NCI-H146 (cell line): ENCODE results near the gene MTR.
"Not testable (repeated sequence)": the region's sequence is repeated elsewhere in the genome, so short reads cannot be mapped to it uniquely, and the experiment has no call there.

Source experiments
- DNase-seq: peaks from one replicate; lab custom pipeline; 2025; lab: John Stamatoyannopoulos, UW

The MTR gene

DNA sequence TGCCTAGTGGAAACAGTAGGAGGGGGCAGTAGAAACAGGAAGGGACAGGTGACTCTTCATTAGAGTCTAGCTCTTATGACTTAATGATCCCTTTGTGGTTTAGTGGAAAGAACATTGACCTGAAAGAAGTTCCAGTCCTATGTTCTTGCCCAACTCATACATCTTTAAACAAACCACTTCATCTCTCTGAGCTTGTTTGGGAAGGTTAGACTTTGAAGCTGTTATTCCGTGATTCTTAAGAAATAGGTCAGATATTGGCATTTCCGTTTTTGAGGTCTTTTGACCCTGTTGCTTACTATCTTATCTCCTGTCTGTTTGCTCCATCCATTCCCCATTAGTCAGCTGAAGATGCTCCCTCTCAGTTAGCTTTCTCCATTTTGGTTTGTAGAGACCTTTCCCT, 38.5 kb downstream of the MTR start:
- no peak for DNase-seq

DNA sequence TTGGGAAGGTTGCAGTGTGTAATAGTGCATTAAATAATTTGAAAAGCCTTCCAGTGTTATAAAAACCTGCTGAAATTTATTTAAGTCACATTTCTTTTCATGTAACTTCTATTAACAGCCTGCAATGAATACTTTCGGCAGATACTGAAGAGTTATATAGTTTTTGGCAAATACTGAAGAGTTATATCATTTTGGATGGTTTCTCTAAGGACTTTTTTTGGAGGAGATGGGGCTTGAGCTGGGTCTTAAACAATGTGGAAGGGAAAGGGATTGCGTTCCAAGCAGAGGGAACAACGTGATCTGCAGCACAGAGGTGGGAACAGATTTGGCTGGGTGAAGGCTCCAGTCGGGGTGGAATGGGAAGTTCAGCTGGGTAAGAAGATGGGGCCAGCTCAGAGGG, 39.8 kb downstream of the MTR start:
- no peak for DNase-seq

DNA sequence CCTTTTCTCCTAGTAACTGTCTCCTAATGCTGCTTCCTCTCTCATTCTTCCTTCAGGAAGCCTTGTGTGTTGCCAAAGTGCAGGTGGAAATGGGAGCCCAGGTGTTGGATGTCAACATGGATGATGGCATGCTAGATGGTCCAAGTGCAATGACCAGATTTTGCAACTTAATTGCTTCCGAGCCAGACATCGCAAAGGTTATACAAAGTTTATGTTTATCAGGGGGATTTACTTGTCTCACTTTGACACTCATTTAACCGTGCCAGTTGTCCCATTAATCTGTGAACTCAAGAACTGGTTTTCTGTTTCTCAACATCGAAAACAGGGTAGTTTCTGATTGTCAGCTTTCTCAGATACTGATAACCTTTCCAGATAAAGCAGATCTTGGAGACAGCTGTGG, 40.4 kb downstream of the MTR start:
- no peak for DNase-seq

DNA sequence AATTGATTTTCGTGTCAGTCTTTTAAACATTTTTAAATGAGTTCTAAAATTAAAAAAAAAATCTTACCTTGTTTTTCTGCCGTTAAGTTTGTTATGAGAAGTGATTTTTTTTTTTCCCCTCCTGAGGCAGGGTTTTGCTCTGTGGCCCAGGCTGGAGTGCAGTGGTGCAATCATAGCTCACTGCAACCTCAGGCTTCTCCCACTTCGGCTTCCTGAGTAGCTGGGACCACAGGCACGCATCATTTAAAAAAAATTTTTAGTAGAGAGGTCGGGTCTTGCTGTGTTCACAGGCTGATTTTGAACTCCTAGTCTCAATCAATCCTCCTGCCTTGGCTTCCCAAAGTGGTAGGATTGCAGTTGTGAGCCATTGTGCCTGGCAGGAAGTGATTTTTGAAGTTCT, 41.1 kb downstream of the MTR start:
- no peak for DNase-seq

DNA sequence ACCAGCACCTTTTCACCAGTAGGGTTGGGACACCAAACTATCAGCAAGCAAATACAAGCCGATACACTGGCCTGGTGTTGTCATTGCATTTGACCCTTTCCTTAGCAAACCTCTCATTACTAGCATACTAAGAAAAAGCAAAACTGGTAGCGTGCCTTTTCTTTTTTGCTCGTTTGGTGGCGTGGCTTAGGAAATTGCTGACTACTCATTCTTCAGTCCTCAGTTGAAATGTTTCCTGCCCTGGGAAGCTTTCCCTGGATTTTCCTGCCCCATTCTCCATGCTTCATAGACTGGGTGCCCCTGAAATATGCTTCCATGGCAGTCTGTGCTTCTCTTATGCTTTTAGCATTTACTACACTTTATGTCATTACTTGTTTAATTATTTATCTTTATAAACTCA, 42.0 kb downstream of the MTR start:
- DNase-seq = no peak

DNA sequence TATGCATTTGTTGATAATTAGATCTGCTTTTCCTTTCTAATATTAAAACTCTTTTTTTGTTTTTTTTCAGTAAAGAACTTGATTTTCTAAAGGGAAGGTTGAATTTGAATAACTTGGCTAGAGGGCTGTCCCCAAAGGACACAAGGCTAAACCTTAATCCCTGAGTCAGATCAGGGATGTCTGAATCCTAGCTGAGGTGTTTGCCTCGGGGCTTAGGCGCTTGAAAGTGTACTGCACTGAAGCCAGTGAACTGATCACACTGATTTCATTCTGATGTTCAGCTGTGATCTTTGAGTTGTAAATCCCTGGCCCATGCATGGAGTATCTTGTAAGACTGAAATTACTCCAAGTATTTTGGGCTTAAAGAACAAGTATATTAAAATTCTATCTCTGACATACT, 42.8 kb downstream of the MTR start:
- no peak for DNase-seq

DNA sequence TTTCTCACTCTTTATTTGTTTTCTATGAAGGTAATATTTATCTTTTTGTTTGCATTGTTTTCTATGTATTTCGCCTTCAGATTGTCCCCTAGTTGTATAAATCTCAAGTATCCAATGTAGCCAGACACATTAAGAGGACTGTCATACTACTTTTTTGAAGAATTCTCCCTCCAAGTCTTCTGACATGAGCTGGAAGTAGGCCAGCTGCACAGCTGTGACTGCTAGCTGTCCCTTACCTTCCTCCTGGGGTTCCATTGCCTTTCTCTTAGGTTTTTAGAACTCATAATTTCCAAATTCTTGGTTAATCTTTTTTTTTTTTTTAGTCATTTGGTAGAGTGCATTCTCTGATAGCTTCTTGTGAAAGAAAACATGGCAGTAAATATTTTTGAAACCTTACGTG, 46.2 kb downstream of the MTR start:
- no peak for DNase-seq

DNA sequence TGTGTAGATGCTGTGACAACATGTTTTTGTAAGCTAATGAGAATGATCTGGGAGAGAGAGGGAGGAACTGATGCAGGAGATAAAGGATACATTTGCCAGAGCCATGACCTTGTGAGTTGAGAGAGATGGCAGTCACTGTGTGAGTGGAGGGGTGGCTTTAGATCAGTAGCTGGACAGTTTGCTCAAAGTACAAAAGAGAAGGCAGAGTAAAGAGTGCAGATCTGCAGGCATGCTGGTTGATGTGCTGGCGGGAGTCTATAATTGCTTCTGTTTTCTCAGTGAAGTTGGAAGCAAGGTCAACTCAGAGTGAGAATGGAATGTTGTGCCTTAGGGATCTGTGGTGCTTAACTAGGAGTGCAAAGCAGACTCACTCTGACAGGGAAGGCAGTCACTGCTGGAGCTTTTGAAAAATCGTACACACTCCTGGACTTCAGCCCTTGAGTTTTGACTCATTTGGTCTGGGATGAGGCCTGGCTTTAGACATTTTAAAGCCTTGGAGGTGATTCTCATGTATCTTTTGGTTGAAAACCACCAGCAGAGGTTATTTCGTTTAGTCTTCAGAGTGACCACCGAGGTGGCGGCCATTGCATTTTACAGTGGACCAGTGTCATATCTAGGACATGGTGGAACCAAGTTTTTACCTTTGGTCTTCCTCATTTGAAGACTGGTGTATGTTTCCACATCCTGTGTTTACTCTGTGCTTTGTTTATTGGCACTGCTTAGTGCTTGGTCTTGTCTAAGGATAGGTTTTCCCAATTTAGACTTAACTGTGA, 49.6 kb downstream of the MTR start:
- no peak for DNase-seq

DNA sequence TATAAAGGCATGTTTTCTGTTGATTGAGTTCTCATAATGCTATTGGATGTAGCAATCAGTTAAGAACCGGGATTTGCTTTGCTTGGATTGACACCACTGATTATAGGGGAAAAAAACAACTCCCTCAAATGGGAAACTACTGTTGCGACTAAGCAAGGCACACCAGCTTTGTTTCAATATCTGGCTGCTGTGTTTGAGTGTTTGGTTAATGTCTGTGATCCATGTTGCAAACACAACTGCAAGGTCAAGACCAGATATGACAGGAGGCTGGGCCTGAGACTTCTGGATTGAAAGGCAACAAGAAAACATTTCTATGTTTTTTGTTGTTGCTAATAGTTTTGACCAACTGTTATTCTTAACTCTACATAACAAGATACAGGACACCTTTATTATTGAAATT, 50.7 kb downstream of the MTR start:
- no peak for DNase-seq

DNA sequence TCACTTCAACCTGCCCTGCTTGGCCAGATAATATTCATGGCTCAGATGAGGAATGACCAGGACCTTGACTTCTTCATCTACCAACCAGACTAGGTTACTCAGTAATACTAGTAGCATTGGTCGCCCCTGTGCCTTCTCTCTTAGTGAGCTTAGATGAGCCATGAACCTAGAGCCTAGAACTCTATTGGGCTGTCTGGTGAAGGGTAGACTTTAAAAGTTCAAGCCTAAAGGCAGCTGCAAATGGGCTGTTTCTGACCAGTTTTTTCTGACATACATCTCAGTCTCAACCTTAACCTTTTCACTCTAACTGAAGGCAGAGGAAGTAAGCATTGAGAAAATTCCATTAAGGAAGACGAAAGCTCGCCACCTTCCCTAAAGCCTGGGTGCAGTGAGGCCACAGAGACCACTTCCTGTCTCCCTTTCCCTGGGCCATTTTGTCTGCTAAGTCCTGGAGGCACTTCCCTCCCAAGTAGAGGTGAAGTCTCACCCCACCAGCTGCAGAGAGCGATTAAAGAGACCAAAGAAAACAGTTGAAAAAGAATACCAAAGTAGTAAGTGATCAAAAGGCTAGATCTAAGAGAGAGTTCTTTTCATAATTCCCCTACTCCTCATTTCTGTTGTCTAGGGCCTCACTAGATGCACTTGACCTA, 53.3 kb downstream of the MTR start:
- no peak for DNase-seq

DNA sequence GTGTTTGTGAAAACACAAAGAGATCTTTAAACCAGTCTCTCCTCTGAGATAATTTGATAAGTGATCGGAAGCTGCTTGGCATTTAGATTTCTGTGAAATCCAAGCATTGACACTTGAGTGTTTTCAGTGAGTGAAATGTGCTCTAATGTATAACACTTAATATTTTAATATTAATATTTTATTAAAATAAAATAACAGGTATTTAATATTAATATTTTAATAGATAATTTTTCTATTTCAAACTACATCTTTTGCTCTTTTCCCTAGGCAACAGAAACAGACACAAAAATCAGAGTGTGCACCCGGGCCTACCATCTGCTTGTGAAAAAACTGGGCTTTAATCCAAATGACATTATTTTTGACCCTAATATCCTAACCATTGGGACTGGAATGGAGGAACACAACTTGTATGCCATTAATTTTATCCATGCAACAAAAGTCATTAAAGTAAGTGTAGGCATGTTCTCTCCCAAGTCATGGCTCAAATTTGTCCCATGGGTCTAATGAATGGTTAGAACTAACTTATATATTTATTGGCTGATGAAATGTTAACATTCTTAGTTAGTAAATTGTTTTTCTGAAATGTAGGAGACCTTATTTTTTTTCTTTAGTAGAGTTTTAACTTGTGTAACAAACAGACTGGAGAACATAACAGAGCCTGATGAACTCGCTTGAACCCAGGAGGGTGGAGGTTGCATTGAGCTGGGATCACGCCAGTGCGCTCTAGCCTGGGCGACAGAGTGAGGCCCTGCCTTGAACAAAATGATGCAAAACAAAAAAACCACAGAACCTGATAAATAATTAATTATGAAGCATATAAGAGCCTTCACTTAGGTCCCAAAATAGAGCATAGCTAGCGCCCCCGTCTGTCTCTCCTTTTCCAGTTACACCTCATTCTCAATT, 55.2 kb downstream of the MTR start:
- DNase-seq = no peak

DNA sequence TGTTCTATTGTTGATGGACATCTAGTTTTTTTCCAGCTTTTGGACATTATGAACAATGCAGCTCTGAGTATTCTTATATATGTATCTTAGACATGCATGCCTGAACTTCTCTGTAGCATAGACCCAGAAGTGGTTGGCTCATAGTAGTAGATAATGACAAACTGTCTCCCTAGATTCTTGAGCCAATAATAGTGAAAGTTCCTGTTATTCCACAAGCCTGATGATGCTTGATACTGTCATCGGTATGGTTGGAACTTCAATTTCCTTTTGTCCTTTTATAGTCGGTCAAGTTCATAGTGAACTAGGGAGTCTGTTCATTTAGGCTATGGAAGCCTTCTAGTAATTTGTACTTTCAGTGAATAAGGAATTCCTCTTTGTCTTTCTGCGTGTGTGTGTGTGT, 56.8 kb downstream of the MTR start:
- DNase-seq = no peak

DNA sequence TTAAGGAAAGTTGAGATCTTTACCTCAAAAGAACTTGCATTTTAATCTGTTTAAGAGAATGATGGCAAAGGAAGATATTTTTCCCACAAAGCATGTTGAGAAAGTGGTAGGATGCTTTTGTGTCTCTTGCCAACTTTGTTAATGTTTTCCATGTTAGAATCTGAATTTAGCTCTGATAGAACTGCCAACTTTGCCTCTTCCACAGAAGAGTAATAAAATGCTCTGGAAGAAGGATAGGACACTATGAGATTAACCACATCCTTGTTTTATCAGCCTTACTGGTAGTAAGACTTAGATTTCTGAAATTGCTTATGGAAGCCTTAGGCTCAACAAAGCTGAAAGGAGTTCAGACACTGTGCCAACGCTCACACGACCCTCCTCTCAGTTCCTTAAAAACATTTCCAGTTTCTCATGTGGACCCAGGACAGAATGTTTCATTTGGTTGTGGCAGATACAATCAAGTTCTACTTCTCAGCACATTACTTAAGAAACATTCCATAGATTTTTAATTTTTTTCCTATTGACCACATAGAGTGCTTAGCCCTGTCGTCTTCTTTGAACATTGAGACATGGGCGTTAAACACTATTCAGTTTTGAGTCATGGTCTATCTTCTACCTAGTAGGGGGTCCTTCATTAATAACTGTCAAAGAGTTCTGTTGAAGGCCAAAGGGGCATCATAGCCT, 59.0 kb downstream of the MTR start:
- no peak for DNase-seq

DNA sequence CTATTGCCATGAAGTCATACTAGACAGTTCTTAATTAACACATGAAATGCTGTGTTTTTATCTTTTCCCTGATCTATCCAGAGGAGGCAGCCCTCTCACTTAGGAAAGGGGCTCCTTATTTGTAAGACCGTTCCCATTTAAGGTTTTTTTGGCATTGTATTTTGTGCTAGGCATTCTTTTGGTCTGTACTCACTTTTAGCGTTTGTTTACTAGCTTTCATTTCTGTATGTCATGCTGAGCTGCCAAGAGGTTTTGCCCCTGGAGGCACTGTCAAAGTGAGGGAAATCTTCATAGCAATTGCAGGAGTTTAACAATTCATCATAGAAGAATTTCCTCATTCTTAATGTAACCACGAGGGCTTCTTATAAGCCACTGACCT, 59.5 kb downstream of the MTR start:
- no peak for DNase-seq

DNA sequence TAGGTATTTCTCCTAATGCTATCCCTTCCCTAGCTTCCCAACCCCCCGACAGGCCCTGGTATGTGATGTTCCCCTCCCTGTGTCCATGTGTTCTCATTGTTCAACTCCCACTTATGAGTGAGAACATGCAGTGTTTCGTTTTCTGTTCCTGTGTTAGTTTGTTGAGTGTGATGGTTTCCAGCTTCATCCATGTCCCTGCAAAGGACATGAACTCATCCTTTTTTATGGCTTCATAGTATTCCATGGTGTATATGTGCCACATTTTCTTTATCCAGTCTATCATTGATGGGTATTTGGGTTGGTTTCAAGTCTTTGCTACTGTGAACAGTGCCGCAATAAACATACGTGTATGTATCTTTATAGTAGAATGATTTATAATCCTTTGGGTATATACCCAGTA, 61.6 kb downstream of the MTR start:
- not testable (repeated sequence) for DNase-seq

DNA sequence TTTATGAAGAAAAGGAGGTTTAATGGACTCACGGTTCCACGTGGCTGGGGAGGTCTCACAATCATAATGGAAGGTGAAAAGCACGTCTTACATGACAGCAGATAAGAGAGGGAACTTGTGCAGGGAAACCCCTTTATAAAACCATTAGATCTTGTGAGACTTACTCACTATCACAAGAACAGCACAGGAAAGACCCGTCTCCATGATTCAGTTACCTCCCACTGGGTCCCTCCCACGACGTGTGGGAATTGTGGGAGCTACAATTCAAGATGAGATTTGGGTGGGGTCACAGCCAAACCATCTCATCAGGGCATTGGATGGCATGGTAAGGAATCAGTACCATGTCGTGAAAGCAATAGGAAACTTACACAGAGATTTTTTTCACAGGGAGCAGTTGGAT, 63.1 kb downstream of the MTR start:
- DNase-seq = no peak

DNA sequence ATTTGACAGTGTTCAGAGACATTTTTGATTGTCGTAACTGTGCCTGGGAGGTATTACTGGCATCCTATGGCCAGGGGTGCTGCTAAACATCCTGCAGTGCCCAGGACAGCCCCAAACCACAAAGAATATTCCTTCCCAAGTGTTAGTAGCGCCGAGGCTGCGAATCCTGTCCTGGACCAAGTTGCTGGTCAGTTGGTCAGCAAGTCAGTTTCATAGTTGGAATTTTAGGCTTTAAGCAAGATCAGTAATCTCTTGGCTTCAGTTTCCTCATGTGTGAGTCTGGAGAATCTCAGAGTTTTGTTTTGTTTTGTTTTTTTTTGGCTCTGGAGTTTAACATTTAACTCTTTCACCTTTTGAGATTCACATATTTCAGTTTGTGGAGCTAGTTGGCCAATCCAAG, 65.0 kb downstream of the MTR start:
- DNase-seq = no peak

DNA sequence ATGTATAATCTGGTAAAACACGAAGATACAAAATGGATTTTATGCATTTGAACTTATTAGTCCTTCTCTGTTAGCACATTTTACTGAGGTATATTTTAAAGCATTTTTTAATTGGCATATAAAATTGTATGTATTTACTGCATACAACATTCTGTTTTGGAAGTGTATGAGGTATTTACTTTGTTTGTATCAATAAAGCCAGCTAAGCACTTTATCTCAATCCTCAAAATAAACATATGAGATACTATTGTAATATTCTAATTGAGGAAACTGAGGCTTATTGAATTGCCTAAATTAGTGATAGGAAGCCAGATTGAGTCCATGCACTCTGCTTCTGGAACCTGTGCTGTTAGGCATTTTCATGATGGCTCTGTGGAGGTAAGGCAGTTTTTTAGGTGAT, 65.6 kb downstream of the MTR start:
- no peak for DNase-seq

DNA sequence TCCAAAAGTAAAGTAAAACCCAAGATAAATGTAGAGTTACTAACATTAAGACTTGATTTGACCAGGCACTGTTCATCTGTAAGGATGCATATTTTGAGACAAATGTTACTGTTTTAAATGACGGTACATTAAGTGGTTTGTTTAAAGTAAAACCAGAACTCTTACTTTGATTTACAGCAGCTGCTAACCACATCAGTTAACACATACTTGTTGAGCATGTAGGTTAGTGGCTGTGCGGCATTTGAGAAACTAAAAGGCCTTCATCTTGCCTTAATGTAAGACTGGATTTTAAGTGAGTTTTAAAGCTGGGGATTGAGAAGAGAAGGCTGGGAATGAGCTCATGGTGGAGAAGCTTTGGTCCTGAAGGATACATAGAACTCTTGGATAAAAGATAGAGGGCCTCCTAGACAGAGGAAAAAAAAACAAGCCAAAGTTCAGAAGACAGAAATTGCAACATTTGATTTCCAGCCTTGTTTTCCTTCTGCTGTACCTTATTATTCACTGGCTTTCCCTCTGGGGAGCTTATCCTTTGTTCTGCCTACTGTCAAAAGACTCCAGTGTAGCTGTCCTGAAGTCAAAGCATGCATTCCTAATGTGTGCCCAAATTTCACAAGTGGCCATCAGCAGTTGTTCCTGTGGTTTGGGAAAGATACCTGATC, 66.6 kb downstream of the MTR start:
- no peak for DNase-seq

DNA sequence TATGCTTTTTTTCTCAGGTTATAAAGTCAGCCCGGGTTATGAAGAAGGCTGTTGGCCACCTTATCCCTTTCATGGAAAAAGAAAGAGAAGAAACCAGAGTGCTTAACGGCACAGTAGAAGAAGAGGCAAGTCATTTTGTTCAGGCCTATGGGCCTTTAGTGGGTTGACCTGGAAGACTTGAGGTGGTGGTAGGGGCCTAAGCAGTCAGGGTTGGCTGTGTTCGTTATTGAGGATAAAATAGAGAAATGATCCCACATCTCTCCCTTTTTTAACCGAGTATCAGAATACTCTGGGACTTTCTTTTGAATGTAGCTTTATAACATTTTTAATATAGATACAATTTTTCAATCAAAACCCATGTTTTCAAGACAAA, 67.1 kb downstream of the MTR start:
- DNase-seq = no peak

DNA sequence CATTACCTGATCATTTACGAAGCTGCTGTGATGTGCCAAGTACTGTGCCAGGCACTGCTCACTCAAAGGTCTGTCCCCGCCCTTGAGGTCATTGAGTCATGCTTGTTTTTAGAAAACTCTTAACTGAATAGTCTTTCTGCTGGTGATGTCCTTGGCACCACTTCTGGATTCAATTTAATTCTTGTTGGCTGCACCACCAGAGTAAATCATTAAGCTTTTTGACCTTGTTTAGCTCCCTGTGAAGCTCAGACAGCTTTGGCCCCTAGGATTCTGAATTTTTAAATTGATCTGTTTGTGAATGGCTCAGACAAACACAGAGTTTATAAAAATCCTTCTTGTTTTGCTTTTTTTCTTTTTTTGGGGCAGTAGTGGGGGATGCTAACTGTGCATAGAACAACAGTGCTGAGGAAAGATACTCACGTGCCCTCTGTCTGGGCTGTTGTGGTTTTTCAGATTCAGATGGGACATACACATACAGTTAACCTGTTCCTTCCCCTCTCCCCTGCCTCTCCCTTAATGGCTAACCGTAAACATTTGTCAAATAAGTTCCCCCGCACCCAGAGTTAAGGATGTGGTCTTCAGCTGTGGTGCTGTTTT, 67.6 kb downstream of the MTR start:
- DNase-seq = no peak

DNA sequence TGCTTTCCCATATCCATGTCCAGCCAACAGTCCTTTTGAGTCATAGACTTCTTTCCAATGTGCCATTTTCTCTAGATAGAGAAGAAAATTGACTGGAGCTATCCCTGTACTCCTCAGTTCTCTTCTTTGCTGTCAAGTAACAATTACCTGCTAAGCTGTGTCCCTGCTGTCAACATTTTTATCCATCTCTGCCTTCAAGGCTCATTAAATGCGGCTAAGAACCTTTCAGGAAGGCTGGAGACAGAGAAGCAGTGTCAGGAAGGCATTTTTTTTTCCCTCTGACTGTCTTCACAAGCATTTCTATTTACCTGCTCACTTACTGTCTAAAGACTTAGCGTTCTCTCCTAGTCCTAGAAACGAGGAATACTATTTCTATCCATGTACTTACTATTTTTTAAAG, 69.1 kb downstream of the MTR start:
- no peak for DNase-seq
